MCF 10A (cell line): ENCODE measurements around the gene PCDH15. TPM values are rescaled to one million over a fixed set of nuclear protein-coding genes. Genes with fewer than 3 reads are reported as not detected.

Experiments used
- BruUV-seq: library from RNA; stranded (reverse); fragments of 400-500 nt; replicated peaks from 2 replicates; lab custom pipeline; 2021; lab: Mats Ljungman, UMichigan
- CTCF ChIA-PET: fragments of 300-600 bp; sonication (Branson Sonifier 250); formaldehyde crosslinking; extraction: SDS; loops from one replicate; lab custom pipeline; 2021; ENCODE audit warnings: antibody characterized with exemption, inconsistent platforms; lab: Yijun Ruan, JAX
- POLR2A ChIA-PET: fragments of 300-600, 350-650 bp; sonication (Branson Sonifier 250); formaldehyde crosslinking; extraction: SDS; loops from one replicate; lab custom pipeline; 2020; ENCODE audit warnings: antibody characterized with exemption, inconsistent platforms; lab: Yijun Ruan, JAX
- DNase-seq: peaks from one replicate; pipeline ENCODE4 v3.0.0-alpha.2; 2018; ENCODE audit not compliant: unreplicated experiment
- H3K27ac Mint-ChIP-seq: one replicate; pipeline ENCODE4 v1.8.0; 2022; ENCODE audit warnings: mild to moderate bottlenecking, low read depth, mixed read lengths; ENCODE audit not compliant: unreplicated experiment
- H3K27me3 Mint-ChIP-seq: one replicate; pipeline ENCODE4 v1.8.0; 2022; ENCODE audit warnings: mixed read lengths; ENCODE audit not compliant: insufficient read depth, unreplicated experiment
- H3K36me3 Mint-ChIP-seq: one replicate; pipeline ENCODE4 v1.8.0; 2022; ENCODE audit warnings: mild to moderate bottlenecking, moderate library complexity, mixed read lengths; ENCODE audit not compliant: insufficient read depth, unreplicated experiment
- H3K4me1 Mint-ChIP-seq: one replicate; pipeline ENCODE4 v1.8.0; 2022; ENCODE audit warnings: mixed read lengths; ENCODE audit not compliant: insufficient read depth, unreplicated experiment
- H3K4me3 Mint-ChIP-seq: one replicate; pipeline ENCODE4 v1.8.0; 2022; ENCODE audit warnings: mild to moderate bottlenecking, moderate library complexity, mixed read lengths; ENCODE audit not compliant: unreplicated experiment
- H3K9me3 Mint-ChIP-seq: one replicate; pipeline ENCODE4 v1.8.0; 2022; ENCODE audit warnings: mixed read lengths; ENCODE audit not compliant: unreplicated experiment
- intact Hi-C: fragments of 100-400 bp; cut with micrococcal nuclease; formaldehyde crosslinking; loops from 2 replicates; pipeline ENCODE4 v1.14.1; 2022
- total RNA-seq: library from RNA; stranded (reverse); gene quantifications from 2 replicates; pipeline ENCODE4 v1.2.3, GENCODE V29; 2022
- TF ChIP-seq, protein P1 (sequence below): fragments of 200-600 bp; IDR thresholded peaks from one replicate; pipeline ENCODE4 v1.8.0; 2022; ENCODE audit warnings: antibody characterized with exemption, mild to moderate bottlenecking; ENCODE audit not compliant: unreplicated experiment

Gene PCDH15
- total RNA-seq, 1 experiment from 2014 or later, result not detected

DNA sequence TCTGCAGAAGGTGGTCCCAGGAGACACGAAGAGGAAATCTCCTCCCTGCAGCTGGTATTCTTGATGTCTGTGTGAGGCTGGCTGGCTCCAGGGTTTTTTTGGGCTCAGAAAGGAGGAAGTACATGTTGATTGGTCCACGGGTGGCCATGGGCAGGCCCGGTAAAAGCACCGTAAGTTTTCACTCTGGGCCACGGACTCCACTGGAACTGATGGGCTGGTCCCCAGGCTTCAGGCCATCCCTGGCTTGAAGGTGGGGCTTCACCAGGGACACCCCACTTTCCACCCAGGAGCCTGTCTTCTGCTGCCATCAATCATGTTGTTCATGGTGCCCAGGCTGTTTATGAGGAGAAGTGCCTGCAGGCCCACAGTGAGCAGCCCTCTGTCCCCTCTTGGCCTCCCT, 736.8 kb downstream of the PCDH15 start:
- DNase-seq, result no peak
- no peaks in the 10 kb centered on the region for H3K27me3 Mint-ChIP-seq
- intact Hi-C loops, result no loop called here
- ChIA-PET POLR2A (no interaction called here), CTCF (interaction anchor here (0.6 kb wide), 1 partner anchor 57 kb away, joined by 3 read pairs; no protein-coding TSS in a partner anchor)
- H3K36me3 Mint-ChIP-seq, result no peaks in the 10 kb centered on the region
- TF ChIP-seq, protein P1, sequence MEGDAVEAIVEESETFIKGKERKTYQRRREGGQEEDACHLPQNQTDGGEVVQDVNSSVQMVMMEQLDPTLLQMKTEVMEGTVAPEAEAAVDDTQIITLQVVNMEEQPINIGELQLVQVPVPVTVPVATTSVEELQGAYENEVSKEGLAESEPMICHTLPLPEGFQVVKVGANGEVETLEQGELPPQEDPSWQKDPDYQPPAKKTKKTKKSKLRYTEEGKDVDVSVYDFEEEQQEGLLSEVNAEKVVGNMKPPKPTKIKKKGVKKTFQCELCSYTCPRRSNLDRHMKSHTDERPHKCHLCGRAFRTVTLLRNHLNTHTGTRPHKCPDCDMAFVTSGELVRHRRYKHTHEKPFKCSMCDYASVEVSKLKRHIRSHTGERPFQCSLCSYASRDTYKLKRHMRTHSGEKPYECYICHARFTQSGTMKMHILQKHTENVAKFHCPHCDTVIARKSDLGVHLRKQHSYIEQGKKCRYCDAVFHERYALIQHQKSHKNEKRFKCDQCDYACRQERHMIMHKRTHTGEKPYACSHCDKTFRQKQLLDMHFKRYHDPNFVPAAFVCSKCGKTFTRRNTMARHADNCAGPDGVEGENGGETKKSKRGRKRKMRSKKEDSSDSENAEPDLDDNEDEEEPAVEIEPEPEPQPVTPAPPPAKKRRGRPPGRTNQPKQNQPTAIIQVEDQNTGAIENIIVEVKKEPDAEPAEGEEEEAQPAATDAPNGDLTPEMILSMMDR, result no peak
- BruUV-seq, result no TSS peak
- H3K4me1 Mint-ChIP-seq, result no peaks in the 10 kb centered on the region
- no peaks in the 10 kb centered on the region for H3K9me3 Mint-ChIP-seq
- no peak overlapping the region for H3K27ac Mint-ChIP-seq
- no peak overlapping the region for H3K4me3 Mint-ChIP-seq

GRCh38 chr10:54063514-54063913, 737.5 kb downstream of the PCDH15 start:
- no TSS peak for BruUV-seq
- H3K9me3 Mint-ChIP-seq, result no peaks in the 10 kb centered on the region
- no peaks in the 10 kb centered on the region for H3K36me3 Mint-ChIP-seq
- ChIA-PET CTCF (interaction anchor here (0.6 kb wide), 1 partner anchor 56 kb away, joined by 3 read pairs; no protein-coding TSS in a partner anchor), POLR2A (no interaction called here)
- H3K4me3 Mint-ChIP-seq, result no peak overlapping the region
- no peak overlapping the region for H3K27ac Mint-ChIP-seq
- no peaks in the 10 kb centered on the region for H3K4me1 Mint-ChIP-seq
- no peak for DNase-seq
- H3K27me3 Mint-ChIP-seq, result no peaks in the 10 kb centered on the region
- intact Hi-C loops, result no loop called here
- TF ChIP-seq, protein P1, result no peak

DNA sequence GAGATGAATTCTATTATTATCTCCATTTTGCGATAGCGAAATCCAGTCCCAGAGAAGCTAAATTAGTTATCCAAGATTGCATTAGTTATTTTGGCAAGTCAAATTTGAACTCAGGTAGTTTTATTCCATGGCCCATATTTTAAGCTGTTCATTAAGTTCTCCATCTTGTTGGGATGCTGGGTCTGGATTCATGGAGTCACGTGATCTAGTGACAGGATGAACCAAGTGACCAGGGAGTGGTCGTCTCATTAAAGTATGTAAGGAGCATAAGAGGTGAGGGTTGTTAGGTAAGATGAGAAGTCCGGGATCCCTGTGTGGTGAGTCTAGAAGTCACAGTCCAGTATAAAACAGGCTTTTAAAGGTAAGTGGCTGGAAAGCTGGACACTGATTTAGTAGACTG, 740.5 kb downstream of the PCDH15 start:
- intact Hi-C loops, result no loop called here
- Mint-ChIP-seq H3K36me3 (no peaks in the 10 kb centered on the region), H3K27me3 (no peaks in the 10 kb centered on the region), H3K4me3 (no peak overlapping the region), H3K27ac (no peak overlapping the region), H3K9me3 (peaks cover 9% of the 10 kb centered on the region), H3K4me1 (no peaks in the 10 kb centered on the region)
- TF ChIP-seq, protein P1, result no peak
- ChIA-PET CTCF (interaction anchor here (0.7 kb wide), 1 partner anchor 218 kb away, joined by 4 read pairs; no protein-coding TSS in a partner anchor), POLR2A (no interaction called here)
- no peak for DNase-seq
- BruUV-seq, result no TSS peak

DNA sequence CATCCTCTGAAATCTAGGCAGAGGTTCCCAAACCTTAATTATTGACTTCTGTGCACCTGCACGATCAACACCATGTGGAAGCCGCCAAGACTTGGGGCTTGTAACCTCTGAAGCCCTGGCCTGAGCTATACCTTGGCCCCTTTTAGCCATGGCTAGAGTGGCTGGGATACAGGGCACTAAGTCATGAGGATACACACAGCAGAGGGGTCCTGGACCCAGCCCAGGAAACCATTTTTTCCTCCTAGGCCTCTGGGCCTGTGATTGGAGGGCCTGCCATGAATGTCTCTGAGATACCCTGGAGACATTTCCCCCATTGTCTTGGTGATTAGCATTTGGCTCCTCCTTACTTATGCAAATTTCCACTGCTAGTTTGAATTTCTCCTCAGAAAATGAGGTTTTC, 743.7 kb downstream of the PCDH15 start:
- Mint-ChIP-seq H3K4me3 (no peak overlapping the region), H3K27ac (no peak overlapping the region), H3K9me3 (peaks cover 9% of the 10 kb centered on the region), H3K27me3 (no peaks in the 10 kb centered on the region), H3K36me3 (no peaks in the 10 kb centered on the region), H3K4me1 (no peaks in the 10 kb centered on the region)
- DNase-seq, result no peak
- CTCF ChIA-PET, result no interaction called here
- TF ChIP-seq, protein P1, result no peak
- intact Hi-C loops, result no loop called here
- POLR2A ChIA-PET, result no interaction called here
- no TSS peak for BruUV-seq
